Measurements from ENCODE around the gene MFSD11. TPM values are rescaled to one million over a fixed set of nuclear protein-coding genes. Genes with fewer than 3 reads are reported as not detected.

Gene MFSD11
- 10 to 100 TPM; 49.7 to 52.3 TPM for total RNA-seq

DNA sequence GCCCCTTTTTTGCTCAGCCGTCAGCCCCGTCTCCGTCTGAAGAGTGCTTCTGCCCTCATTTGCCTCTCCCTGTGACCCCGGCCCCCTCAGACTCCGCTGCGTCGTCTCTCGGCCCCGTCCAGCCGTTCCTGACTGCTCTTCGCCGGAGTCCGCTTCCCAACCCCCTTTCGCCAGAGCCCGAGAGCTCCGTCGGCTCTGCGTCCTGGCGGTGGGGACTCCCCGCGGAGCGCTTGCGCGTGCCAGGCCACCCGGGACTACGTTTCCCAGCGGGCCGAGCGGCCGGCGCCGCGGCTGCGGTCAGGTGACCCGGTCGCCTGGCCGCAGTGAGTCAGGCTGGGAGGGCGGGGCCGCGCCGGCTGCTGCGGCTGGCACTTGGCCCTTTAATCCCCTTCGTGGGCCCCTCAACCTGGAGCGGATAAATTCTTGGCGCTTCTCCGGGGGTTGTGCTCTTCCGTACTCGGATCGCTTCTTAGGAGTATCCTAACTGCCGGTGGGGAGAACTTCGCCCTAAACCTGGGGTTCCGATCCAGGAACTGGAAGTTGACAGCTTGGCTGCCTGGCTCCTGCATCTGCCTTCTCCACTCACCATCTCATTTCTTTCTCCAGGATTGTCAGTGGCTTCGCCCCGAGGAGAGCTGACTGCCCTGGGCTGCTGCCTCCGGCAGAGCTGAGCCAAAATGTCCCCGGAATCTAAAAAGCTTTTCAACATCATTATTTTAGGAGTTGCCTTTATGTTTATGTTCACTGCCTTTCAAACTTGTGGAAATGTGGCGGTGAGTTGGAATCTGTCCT, at the start of gene MFSD11:
TSS of gene MFSD11 (plus strand) at position 444 of the 792 bp plus-strand sequence. CDS start at position 678, 234 bp downstream.
- Histone ChIP-seq H3K9me3 (no peaks in the 10 kb centered on the region), H3K27me3 (replicated peaks; ENCODE audit: insufficient read depth) (no peaks in the 10 kb centered on the region), H3K36me3 (peaks cover 9% of the 10 kb centered on the region), H3K4me3 (peak within 1 kb of the TSS; percentile 89), H3K27ac (peak within 1 kb of the TSS; percentile 98 to 99), H3K4me1 (ENCODE audit: control insufficient read depth in 1 of 2, low read depth in 2 of 2) (peaks cover 42 to 66% of the 10 kb centered on the region in 2 donors)
- DNase-seq (ENCODE audit: low spot score) (peak; percentile 47), ATAC-seq (ENCODE audit: insufficient number of reproducible peaks, low FRiP score, low read depth) (peak; percentile 73)
- TF ChIP-seq, protein P1, sequence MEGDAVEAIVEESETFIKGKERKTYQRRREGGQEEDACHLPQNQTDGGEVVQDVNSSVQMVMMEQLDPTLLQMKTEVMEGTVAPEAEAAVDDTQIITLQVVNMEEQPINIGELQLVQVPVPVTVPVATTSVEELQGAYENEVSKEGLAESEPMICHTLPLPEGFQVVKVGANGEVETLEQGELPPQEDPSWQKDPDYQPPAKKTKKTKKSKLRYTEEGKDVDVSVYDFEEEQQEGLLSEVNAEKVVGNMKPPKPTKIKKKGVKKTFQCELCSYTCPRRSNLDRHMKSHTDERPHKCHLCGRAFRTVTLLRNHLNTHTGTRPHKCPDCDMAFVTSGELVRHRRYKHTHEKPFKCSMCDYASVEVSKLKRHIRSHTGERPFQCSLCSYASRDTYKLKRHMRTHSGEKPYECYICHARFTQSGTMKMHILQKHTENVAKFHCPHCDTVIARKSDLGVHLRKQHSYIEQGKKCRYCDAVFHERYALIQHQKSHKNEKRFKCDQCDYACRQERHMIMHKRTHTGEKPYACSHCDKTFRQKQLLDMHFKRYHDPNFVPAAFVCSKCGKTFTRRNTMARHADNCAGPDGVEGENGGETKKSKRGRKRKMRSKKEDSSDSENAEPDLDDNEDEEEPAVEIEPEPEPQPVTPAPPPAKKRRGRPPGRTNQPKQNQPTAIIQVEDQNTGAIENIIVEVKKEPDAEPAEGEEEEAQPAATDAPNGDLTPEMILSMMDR (IDR thresholded peaks at IDR 0.05): no peak

DNA sequence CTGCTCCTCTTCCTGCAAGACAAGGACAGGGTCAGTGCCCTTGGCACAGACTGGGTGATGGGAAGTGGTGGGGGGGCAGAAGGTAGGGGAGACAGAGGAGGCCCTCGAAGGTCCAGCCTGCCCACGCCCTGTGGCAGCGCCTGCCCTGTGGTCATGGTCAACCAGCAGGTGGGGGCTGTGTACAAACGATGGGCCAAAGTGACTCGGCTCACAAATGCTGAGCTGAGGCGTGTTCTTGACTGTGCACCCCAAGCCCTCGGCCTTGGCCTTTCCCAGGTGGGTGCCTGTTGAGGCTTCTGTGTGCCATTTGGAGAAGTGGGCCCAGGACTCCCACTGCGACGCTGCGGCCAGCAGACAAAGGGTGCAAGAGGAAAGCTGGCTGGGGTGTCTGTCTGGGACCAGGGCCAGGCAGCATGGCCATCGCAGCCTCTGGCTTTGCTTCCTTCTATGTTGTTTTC, 49.7 kb upstream of the MFSD11 start:
- ATAC-seq (ENCODE audit: insufficient number of reproducible peaks, low FRiP score, low read depth) (peak; percentile 10), DNase-seq (ENCODE audit: low spot score) (no peak)
- Histone ChIP-seq H3K27ac (peak overlapping the region; percentile 93 to 95), H3K4me1 (ENCODE audit: control insufficient read depth in 1 of 2, low read depth in 2 of 2) (peaks cover 28 to 54% of the 10 kb centered on the region in 2 donors), H3K36me3 (peaks cover 22% of the 10 kb centered on the region), H3K27me3 (replicated peaks; ENCODE audit: insufficient read depth) (no peaks in the 10 kb centered on the region), H3K9me3 (no peaks in the 10 kb centered on the region), H3K4me3 (peak overlapping the region; percentile 56)
- TF ChIP-seq, protein P1 (IDR thresholded peaks at IDR 0.05): no peak

DNA sequence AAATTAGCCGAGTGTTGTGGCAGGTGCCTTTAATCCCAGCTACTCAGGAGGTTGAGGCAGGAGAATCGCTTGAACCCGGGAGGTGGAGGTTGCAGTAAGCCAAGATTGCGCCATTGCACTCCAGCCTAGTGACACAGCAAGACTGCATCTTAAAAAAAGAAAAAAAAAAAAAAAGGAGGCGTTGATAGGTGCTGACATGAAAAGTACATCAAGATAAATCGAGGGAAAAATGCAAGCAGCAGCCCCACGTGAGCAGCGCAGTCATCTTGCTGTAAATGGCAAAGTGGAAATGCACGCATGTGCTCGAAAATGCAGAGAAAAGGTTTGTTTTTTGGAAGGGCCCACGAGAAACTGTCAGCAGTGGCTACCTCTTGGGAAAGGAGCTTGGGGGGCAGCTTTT, 48.1 kb upstream of the MFSD11 start:
- H3K27ac ChIP-seq: no peak overlapping the region
- no peak for DNase-seq (ENCODE audit: low spot score)

DNA sequence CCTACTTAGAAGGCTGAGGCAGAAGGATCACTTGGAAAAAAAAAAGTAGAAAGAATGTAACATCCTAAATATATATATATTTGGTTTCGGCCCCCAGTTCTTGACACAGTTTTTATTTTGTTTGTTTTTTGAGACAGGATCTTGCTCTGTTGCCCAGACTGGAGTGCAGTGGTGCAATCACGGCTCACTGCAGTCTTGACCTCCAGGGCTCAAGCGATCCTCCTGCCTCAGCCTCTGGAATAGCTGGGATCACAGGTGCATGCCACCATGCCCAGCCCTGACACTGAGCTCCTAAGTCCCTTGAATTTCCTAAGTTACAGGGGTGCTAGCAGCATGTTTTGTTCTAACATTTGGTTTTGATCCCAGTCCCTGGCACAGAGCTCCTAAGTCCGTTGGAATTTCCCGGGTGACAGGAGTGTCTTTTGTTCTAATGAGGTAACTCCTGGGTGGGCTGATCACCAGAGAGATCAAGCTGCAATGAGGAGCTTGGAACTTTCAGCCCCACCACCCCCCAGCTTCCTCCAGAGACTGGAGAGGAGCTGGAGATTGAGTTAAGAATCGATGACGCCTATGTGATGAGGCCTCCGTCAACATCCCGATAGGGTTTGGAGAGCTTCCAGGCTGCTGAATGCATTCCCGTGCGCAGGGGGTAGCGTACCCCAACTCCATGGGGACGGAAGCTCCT, 47.2 kb upstream of the MFSD11 start:
- H3K4me3 ChIP-seq: no peak overlapping the region
- H3K4me1 ChIP-seq (ENCODE audit: control insufficient read depth in 1 of 2, low read depth in 2 of 2): peaks cover 34 to 78% of the 10 kb centered on the region in 2 donors
- no peak overlapping the region for H3K27ac ChIP-seq
- no peaks in the 10 kb centered on the region for H3K27me3 ChIP-seq (replicated peaks; ENCODE audit: insufficient read depth)
- no peaks in the 10 kb centered on the region for H3K9me3 ChIP-seq
- TF ChIP-seq, protein P1 (IDR thresholded peaks at IDR 0.05): no peak
- DNase-seq (ENCODE audit: low spot score): no peak
- H3K36me3 ChIP-seq: peaks cover 3% of the 10 kb centered on the region
- ATAC-seq (ENCODE audit: insufficient number of reproducible peaks, low FRiP score, low read depth): no peak

More for the DNA sequence above, 48.1 kb upstream of the MFSD11 start:
- H3K27me3 ChIP-seq (replicated peaks; ENCODE audit: insufficient read depth): no peaks in the 10 kb centered on the region
- H3K4me1 ChIP-seq (ENCODE audit: control insufficient read depth in 1 of 2, low read depth in 2 of 2): peaks cover 33 to 69% of the 10 kb centered on the region in 2 donors
- ATAC-seq (ENCODE audit: insufficient number of reproducible peaks, low FRiP score, low read depth): no peak
- H3K4me3 ChIP-seq: no peak overlapping the region
- H3K9me3 ChIP-seq: no peaks in the 10 kb centered on the region
- H3K36me3 ChIP-seq: peaks cover 12% of the 10 kb centered on the region
- TF ChIP-seq, protein P1 (IDR thresholded peaks at IDR 0.05): no peak

Data from thoracic aorta (tissue), 2 donors.